HEK293 (cell line): Measurements from ENCODE around the gene SELPLG.

Source experiments
- ATF2 ChIP-seq: fragments of 450-650 bp; formaldehyde crosslinking; IDR thresholded peaks from 2 replicates; pipeline ENCODE4 v1.5.1; 2016; ENCODE audit warnings: missing biosample characterization, missing genetic modification characterization, low read depth
- BCL11B ChIP-seq: fragments of 450-650 bp; formaldehyde crosslinking; IDR thresholded peaks from 2 replicates; pipeline ENCODE4 v1.5.1; 2016; ENCODE audit warnings: low read depth, missing biosample characterization, missing genetic modification characterization
- GFI1B ChIP-seq: fragments of 450-650 bp; formaldehyde crosslinking; IDR thresholded peaks from 2 replicates; pipeline ENCODE4 v1.5.1; 2016; ENCODE audit warnings: missing biosample characterization, missing genetic modification characterization
- HOXD13 ChIP-seq: sonication (generic); formaldehyde crosslinking; IDR thresholded peaks from 2 replicates; pipeline ENCODE4 v1.8.0; 2022; ENCODE audit warnings: missing genetic modification reagents, borderline replicate concordance
- IKZF3 ChIP-seq: fragments of 450-650 bp; IDR thresholded peaks from 2 replicates; pipeline ENCODE4 v1.5.0; 2018; ENCODE audit warnings: missing biosample characterization, mild to moderate bottlenecking, missing genetic modification characterization, moderate library complexity
- KLF1 ChIP-seq: fragments of 450-650 bp; formaldehyde crosslinking; IDR thresholded peaks from 2 replicates; pipeline ENCODE4 v1.5.1; 2016; ENCODE audit warnings: missing biosample characterization, missing genetic modification characterization
- OSR2 ChIP-seq: fragments of 450-650 bp; formaldehyde crosslinking; IDR thresholded peaks from 2 replicates; pipeline ENCODE4 v1.5.1; 2016; ENCODE audit warnings: missing biosample characterization, missing genetic modification characterization
- TSHZ1 ChIP-seq: fragments of 450-650 bp; formaldehyde crosslinking; IDR thresholded peaks from 2 replicates; pipeline ENCODE4 v1.5.1; 2016; ENCODE audit warnings: missing biosample characterization, missing genetic modification characterization, borderline replicate concordance
- ZFP3 ChIP-seq: fragments of 450-650 bp; formaldehyde crosslinking; IDR thresholded peaks from 2 replicates; pipeline ENCODE4 v1.5.1; 2016; ENCODE audit warnings: low read depth, missing biosample characterization, missing genetic modification characterization
- ZNF132 ChIP-seq: fragments of 450-650 bp; formaldehyde crosslinking; IDR thresholded peaks from 2 replicates; pipeline ENCODE4 v1.5.1; 2017; ENCODE audit warnings: missing biosample characterization, missing genetic modification characterization, borderline replicate concordance
- ZNF146 ChIP-seq: fragments of 450-650 bp; formaldehyde crosslinking; IDR thresholded peaks from 2 replicates; pipeline ENCODE4 v1.5.1; 2016; ENCODE audit warnings: missing biosample characterization, missing genetic modification characterization
- ZNF155 ChIP-seq: fragments of 450-650 bp; formaldehyde crosslinking; IDR thresholded peaks from 2 replicates; pipeline ENCODE4 v1.5.1; 2016; ENCODE audit warnings: missing biosample characterization, missing genetic modification characterization
- ZNF18 ChIP-seq: fragments of 450-650 bp; formaldehyde crosslinking; IDR thresholded peaks from 2 replicates; pipeline ENCODE4 v1.5.1; 2016; ENCODE audit warnings: missing biosample characterization, missing genetic modification characterization
- ZNF2 ChIP-seq: fragments of 450-650 bp; formaldehyde crosslinking; IDR thresholded peaks from 2 replicates; pipeline ENCODE4 v1.5.1; 2016; ENCODE audit warnings: missing biosample characterization, missing genetic modification characterization
- ZNF211 ChIP-seq: fragments of 450-650 bp; formaldehyde crosslinking; IDR thresholded peaks from 2 replicates; pipeline ENCODE4 v1.5.1; 2016; ENCODE audit warnings: low read depth, missing biosample characterization, missing genetic modification characterization
- ZNF221 ChIP-seq: fragments of 450-650 bp; formaldehyde crosslinking; IDR thresholded peaks from 2 replicates; pipeline ENCODE4 v1.5.1; 2017; ENCODE audit warnings: missing biosample characterization, missing genetic modification characterization, borderline replicate concordance
- ZNF404 ChIP-seq: fragments of 450-650 bp; formaldehyde crosslinking; IDR thresholded peaks from 2 replicates; pipeline ENCODE4 v1.5.1; 2017; ENCODE audit warnings: missing biosample characterization, missing genetic modification characterization
- ZNF488 ChIP-seq: fragments of 450-650 bp; formaldehyde crosslinking; IDR thresholded peaks from 2 replicates; pipeline ENCODE4 v1.5.1; 2016; ENCODE audit warnings: missing biosample characterization, missing genetic modification characterization
- ZNF510 ChIP-seq: fragments of 450-650 bp; formaldehyde crosslinking; IDR thresholded peaks from 2 replicates; pipeline ENCODE4 v1.5.1; 2018; ENCODE audit warnings: mild to moderate bottlenecking, missing genetic modification characterization, missing biosample characterization; ENCODE audit not compliant: insufficient replicate concordance
- ZNF610 ChIP-seq: fragments of 450-650 bp; formaldehyde crosslinking; IDR thresholded peaks from 2 replicates; pipeline ENCODE4 v1.5.1; 2016; ENCODE audit warnings: missing biosample characterization, missing genetic modification characterization, borderline replicate concordance
- ZNF624 ChIP-seq: fragments of 450-650 bp; formaldehyde crosslinking; IDR thresholded peaks from 2 replicates; pipeline ENCODE4 v1.5.1; 2017; ENCODE audit warnings: missing biosample characterization, missing genetic modification characterization
- ZNF639 ChIP-seq: fragments of 450-650 bp; formaldehyde crosslinking; IDR thresholded peaks from 2 replicates; pipeline ENCODE4 v1.5.1; 2016; ENCODE audit warnings: missing biosample characterization, missing genetic modification characterization
- ZNF792 ChIP-seq: fragments of 450-650 bp; formaldehyde crosslinking; IDR thresholded peaks from 2 replicates; pipeline ENCODE4 v1.5.1; 2016; ENCODE audit warnings: missing biosample characterization, missing genetic modification characterization
- TF ChIP-seq, protein P1 (sequence below): fragments of 450-650 bp; formaldehyde crosslinking; IDR thresholded peaks from 2 replicates; pipeline ENCODE4 v1.5.1; 2016; ENCODE audit warnings: missing biosample characterization, missing genetic modification characterization
- TF ChIP-seq, protein P2 (sequence below): fragments of 450-650 bp; formaldehyde crosslinking; IDR thresholded peaks from 2 replicates; pipeline ENCODE4 v1.5.1; 2016; ENCODE audit warnings: missing biosample characterization, missing genetic modification characterization
- TF ChIP-seq, protein P3 (sequence below): fragments of 450-650 bp; formaldehyde crosslinking; IDR thresholded peaks from 2 replicates; pipeline ENCODE4 v1.5.1; 2017; ENCODE audit warnings: missing biosample characterization, missing genetic modification characterization

Gene SELPLG

DNA sequence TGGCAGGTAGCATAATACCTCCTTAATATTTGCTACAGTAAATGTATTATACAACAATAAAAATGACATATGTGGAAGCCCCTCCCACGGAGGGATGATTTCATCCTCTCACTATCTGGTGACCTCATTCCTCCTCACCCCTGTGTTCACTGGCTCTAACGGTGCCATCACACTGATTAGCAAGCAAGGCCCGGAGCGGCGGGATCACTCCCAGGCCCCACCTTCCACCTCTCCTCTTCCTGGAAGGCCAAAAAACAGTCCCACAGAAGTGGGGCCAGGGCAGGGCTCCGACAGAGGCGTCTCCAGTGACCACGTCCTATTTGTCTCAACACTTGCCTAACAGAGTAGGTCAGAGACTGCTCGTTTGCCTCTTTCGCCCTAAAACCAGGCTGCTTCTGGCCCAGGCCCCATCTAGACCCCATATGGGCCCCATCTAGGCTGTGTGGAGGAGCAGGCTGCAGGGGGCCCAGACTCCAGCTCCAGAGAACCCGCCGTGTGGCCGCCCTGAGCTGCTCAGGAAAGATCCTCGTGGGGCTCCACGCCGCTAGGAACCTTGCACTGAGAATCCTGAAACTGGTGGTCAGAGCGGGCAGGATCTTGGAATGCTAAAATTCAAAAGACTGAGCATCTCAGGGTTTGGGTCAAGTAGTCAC is 3.7 kb downstream of the SELPLG start (continued):
- no peak for TF ChIP-seq ZNF610 (tag by site-specific recombination)
- no peak for TF ChIP-seq ZNF792 (tag by site-specific recombination)
- no peak for TF ChIP-seq ZNF488
- no peak for TF ChIP-seq ZNF510
- TF ChIP-seq, protein P1, sequence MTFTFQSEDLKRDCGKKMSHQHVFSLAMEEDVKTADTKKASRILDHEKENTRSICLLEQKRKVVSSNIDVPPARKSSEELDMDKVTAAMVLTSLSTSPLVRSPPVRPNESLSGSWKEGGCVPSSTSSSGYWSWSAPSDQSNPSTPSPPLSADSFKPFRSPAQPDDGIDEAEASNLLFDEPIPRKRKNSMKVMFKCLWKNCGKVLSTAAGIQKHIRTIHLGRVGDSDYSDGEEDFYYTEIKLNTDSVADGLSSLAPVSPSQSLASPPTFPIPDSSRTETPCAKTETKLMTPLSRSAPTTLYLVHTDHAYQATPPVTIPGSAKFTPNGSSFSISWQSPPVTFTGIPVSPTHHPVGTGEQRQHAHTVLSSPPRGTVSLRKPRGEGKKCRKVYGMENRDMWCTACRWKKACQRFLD (tag by site-specific recombination), result no peak
- peak; percentile 97 for TF ChIP-seq ATF2 (tag by site-specific recombination)
- no peak for TF ChIP-seq ZNF211 (tag by site-specific recombination)
- TF ChIP-seq, protein P2, sequence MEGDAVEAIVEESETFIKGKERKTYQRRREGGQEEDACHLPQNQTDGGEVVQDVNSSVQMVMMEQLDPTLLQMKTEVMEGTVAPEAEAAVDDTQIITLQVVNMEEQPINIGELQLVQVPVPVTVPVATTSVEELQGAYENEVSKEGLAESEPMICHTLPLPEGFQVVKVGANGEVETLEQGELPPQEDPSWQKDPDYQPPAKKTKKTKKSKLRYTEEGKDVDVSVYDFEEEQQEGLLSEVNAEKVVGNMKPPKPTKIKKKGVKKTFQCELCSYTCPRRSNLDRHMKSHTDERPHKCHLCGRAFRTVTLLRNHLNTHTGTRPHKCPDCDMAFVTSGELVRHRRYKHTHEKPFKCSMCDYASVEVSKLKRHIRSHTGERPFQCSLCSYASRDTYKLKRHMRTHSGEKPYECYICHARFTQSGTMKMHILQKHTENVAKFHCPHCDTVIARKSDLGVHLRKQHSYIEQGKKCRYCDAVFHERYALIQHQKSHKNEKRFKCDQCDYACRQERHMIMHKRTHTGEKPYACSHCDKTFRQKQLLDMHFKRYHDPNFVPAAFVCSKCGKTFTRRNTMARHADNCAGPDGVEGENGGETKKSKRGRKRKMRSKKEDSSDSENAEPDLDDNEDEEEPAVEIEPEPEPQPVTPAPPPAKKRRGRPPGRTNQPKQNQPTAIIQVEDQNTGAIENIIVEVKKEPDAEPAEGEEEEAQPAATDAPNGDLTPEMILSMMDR (tag by site-specific recombination), result no peak
- no peak for TF ChIP-seq ZNF2 (tag by site-specific recombination)
- TF ChIP-seq ZNF639 (tag by site-specific recombination), result no peak; the same call in 1 of the 2 replicates
- TF ChIP-seq ZNF624 (tag by site-specific recombination), result no peak
- TF ChIP-seq GFI1B, result no peak
- TF ChIP-seq ZNF132, result no peak
- peak; percentile 18; the same call in 1 of the 2 replicates for TF ChIP-seq ZNF18
- TF ChIP-seq IKZF3, result peak; percentile 84
- no peak for TF ChIP-seq ZNF404 (tag by site-specific recombination)
- peak; percentile 16; the same call in 1 of the 2 replicates for TF ChIP-seq KLF1 (tag by site-specific recombination)
- no peak for TF ChIP-seq ZNF146 (tag by site-specific recombination)
- TF ChIP-seq ZFP3 (tag by site-specific recombination), result no peak
- TF ChIP-seq TSHZ1, result peak; percentile 32; the same call in 1 of the 2 replicates
- TF ChIP-seq BCL11B (tag by site-specific recombination), result no peak
- no peak for TF ChIP-seq ZNF155 (tag by site-specific recombination)
- no peak for TF ChIP-seq ZNF221 (tag by site-specific recombination)
- no peak for TF ChIP-seq HOXD13 (CRISPR knock-in tag)
- no peak for TF ChIP-seq OSR2
- TF ChIP-seq, protein P3, sequence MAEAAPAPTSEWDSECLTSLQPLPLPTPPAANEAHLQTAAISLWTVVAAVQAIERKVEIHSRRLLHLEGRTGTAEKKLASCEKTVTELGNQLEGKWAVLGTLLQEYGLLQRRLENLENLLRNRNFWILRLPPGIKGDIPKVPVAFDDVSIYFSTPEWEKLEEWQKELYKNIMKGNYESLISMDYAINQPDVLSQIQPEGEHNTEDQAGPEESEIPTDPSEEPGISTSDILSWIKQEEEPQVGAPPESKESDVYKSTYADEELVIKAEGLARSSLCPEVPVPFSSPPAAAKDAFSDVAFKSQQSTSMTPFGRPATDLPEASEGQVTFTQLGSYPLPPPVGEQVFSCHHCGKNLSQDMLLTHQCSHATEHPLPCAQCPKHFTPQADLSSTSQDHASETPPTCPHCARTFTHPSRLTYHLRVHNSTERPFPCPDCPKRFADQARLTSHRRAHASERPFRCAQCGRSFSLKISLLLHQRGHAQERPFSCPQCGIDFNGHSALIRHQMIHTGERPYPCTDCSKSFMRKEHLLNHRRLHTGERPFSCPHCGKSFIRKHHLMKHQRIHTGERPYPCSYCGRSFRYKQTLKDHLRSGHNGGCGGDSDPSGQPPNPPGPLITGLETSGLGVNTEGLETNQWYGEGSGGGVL (tag by site-specific recombination), result no peak; the same call in 1 of the 2 replicates
